B cell (primary cell): ENCODE measurements around the gene RAB11B. TPM values are rescaled to one million over a fixed set of nuclear protein-coding genes. Genes with fewer than 3 reads are reported as not detected.

Experiments used
- ATAC-seq: fragments of 200-7000 bp; cut with Tn5 transposase; one replicate; pipeline ENCODE4 v1.10.0; 2021; ENCODE audit warnings: low read depth, mild to moderate bottlenecking, moderate number of reproducible peaks, moderate library complexity
- CTCF ChIA-PET: fragments of 350-600 bp; sonication (Branson Sonifier 250); formaldehyde crosslinking; loops from one replicate; lab custom pipeline; 2021; ENCODE audit warnings: antibody characterized with exemption, inconsistent platforms; lab: Charles Lee
- POLR2A ChIA-PET: fragments of 350-600 bp; sonication (Branson Sonifier 250); formaldehyde crosslinking; loops from one replicate; lab custom pipeline; 2021; ENCODE audit warnings: antibody characterized with exemption; lab: Charles Lee
- DNase-seq: peaks from one replicate; pipeline ENCODE4 v3.0.0; 2013
- H2AFZ ChIP-seq: 2 replicates; pipeline ENCODE4 v1.6.1; 2012; ENCODE audit warnings: mild to moderate bottlenecking, low read depth, low read length; ENCODE audit not compliant: insufficient read depth, poor library complexity, severe bottlenecking
- H3K27ac ChIP-seq, 2 donors: 1 replicate in 1 of 2; 2 replicates in 1 of 2; pipeline ENCODE4 v1.5.1; 2012 to 2013; ENCODE audit warnings: low read length in 2 of 2, mild to moderate bottlenecking in 2 of 2, moderate library complexity in 1 of 2
- H3K27me3 ChIP-seq, 4 experiments: fragments of 200-600 bp in 1 of 4; sonication (generic) in 1 of 4; replicated peaks in 1 of 4; 1 replicate in 2 of 4; 2 replicates in 2 of 4; pipeline versions ENCODE4 v1.6.1 to v1.7.0; 2013 to 2016; ENCODE audit warnings: low read length in 3 of 4, mild to moderate bottlenecking in 2 of 4, mixed read lengths in 1 of 4, moderate library complexity in 1 of 4; ENCODE audit not compliant: insufficient read depth in 4 of 4, control insufficient read depth in 3 of 4; ENCODE audit errors: control extremely low read depth in 1 of 4
- H3K36me3 ChIP-seq, 2 experiments: replicated peaks in 1 of 2; 1 replicate in 1 of 2; 2 replicates in 1 of 2; pipeline versions ENCODE4 v1.6.1 to v1.7.1; 2013; ENCODE audit warnings: low read length in 1 of 2; ENCODE audit not compliant: insufficient read depth in 2 of 2, control insufficient read depth in 1 of 2; ENCODE audit errors: control extremely low read depth in 1 of 2, extremely low read depth in 1 of 2
- H3K4me1 ChIP-seq, 2 donors: fragments of 200-600 bp in 1 of 2; sonication (generic) in 1 of 2; 1 replicate in 1 of 2; 2 replicates in 1 of 2; pipeline versions ENCODE4 v1.5.1 to v1.6.1; 2013 to 2017; ENCODE audit warnings: low read length in 2 of 2; ENCODE audit not compliant: control insufficient read depth in 2 of 2, insufficient read depth in 2 of 2
- H3K4me2 ChIP-seq: replicated peaks from 2 replicates; pipeline ENCODE3; 2012; ENCODE audit warnings: mild to moderate bottlenecking, low read depth, low read length; ENCODE audit not compliant: poor library complexity, severe bottlenecking
- H3K4me3 ChIP-seq, 5 experiments: fragments of 200-600 bp in 1 of 5; sonication (generic) in 1 of 5; 1 replicate in 3 of 5; 2 replicates in 2 of 5; pipeline versions ENCODE4 v1.5.1 to v1.7.0; 2011 to 2016; ENCODE audit warnings: low read length in 4 of 5, mild to moderate bottlenecking in 4 of 5, low read depth in 2 of 5, control low read depth in 1 of 5, moderate library complexity in 1 of 5; ENCODE audit not compliant: insufficient read depth in 1 of 5; ENCODE audit errors: control extremely low read depth in 1 of 5, extremely low read depth in 1 of 5
- H3K79me2 ChIP-seq: fragments of 200-600 bp; sonication (generic); one replicate; pipeline ENCODE4 v1.6.0; 2016; ENCODE audit warnings: low read length; ENCODE audit not compliant: control insufficient read depth, insufficient read depth
- H3K9ac ChIP-seq: fragments of 200-600 bp; sonication (generic); 2 replicates; pipeline ENCODE4 v1.6.1; 2017; ENCODE audit warnings: mild to moderate bottlenecking, low read length, moderate library complexity
- H3K9me3 ChIP-seq, 3 donors: one replicate each; pipeline versions ENCODE4 v1.6.1 to v1.7.1; 2013; ENCODE audit warnings: low read length in 2 of 3; ENCODE audit not compliant: control insufficient read depth in 2 of 3, insufficient read depth in 1 of 3; ENCODE audit errors: control extremely low read depth in 1 of 3
- H4K20me1 ChIP-seq: 2 replicates; pipeline ENCODE4 v1.6.0; 2012; ENCODE audit warnings: mild to moderate bottlenecking, low read length; ENCODE audit not compliant: insufficient read depth, control insufficient read depth, poor library complexity, severe bottlenecking
- H3K27ac Mint-ChIP-seq: one replicate; pipeline ENCODE4 v1.8.0; 2021; ENCODE audit warnings: mixed read lengths
- H3K27me3 Mint-ChIP-seq: one replicate; pipeline ENCODE4 v1.8.0; 2021; ENCODE audit warnings: mixed read lengths
- H3K4me1 Mint-ChIP-seq: one replicate; pipeline ENCODE4 v1.8.0; 2021; ENCODE audit warnings: mixed read lengths
- H3K4me3 Mint-ChIP-seq: one replicate; pipeline ENCODE4 v1.8.0; 2021; ENCODE audit warnings: mixed read lengths
- H3K9me3 Mint-ChIP-seq: one replicate; pipeline ENCODE4 v1.8.0; 2022; ENCODE audit warnings: mixed read lengths; ENCODE audit not compliant: insufficient read depth
- EZH2 ChIP-seq: IDR thresholded peaks from 2 replicates; pipeline ENCODE4 v1.6.1; 2012; ENCODE audit warnings: borderline replicate concordance, low read depth, mild to moderate bottlenecking, moderate library complexity, low read length; ENCODE audit not compliant: insufficient read depth, poor library complexity, severe bottlenecking
- WGBS: methylation state at CpG from one replicate; pipeline ENCODE4 v1.1.5; 2013; ENCODE audit warnings: missing lambda C conversion rate; ENCODE audit not compliant: insufficient coverage; 5-methylcytosine and 5-hydroxymethylcytosine counted together
- intact Hi-C: fragments of 100-400 bp; cut with micrococcal nuclease; formaldehyde crosslinking; loops from one replicate; pipeline ENCODE4 v1.10.0; 2022
- polyA plus RNA-seq: library from polyadenylated mRNA; depleted of rRNA; stranded (reverse); fragments of >200 nt; gene quantifications from 2 replicates; pipeline ENCODE4 v1.2.3, GENCODE V29; 2012
- total RNA-seq, 2 donors: library from RNA; stranded (reverse); fragments of 120-200 nt in 1 of 2; gene quantifications; 1 replicate in 1 of 2; 2 replicates in 1 of 2; pipeline versions ENCODE4 v1.2.3 to v1.2.4, GENCODE V29; 2013 to 2022
- TF ChIP-seq, protein P1 (sequence below): fragments of 200-600 bp; IDR thresholded peaks from one replicate; pipeline ENCODE4 v1.8.0; 2022; ENCODE audit warnings: antibody characterized with exemption, mild to moderate bottlenecking

Gene RAB11B
- total and polyA plus RNA-seq, 2 donors (not counting 1 experiment from before 2014, with no cell fraction given): 130 to 165 TPM

DNA sequence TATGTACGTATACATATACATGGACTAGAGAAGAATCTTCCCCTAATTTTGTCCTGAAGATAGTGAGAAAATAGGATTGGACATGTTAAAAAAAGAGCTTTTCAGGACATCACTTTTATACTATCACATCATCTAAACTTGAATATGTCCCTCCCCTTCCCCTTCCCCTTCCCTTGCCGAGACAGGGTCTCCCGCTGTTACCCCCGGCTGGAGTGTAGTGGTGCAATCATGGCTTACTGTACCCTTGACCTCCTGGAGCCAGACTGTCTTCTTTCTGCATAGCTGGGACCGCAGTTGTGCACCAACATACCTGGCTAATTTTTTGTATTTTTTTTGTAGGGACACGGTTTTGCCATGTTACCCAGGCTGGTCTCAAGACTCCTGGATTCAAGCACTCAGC lies 61.2 kb downstream of the RAB11B start:
- H3K4me3 Mint-ChIP-seq: peak overlapping the region; percentile 30
- no peak overlapping the region for H3K27ac Mint-ChIP-seq
- DNase-seq (no peak), ATAC-seq (no peak)
- POLR2A ChIA-PET: no interaction called here
- H2AFZ ChIP-seq: no peak overlapping the region
- TF ChIP-seq EZH2: no peak
- TF ChIP-seq, protein P1, sequence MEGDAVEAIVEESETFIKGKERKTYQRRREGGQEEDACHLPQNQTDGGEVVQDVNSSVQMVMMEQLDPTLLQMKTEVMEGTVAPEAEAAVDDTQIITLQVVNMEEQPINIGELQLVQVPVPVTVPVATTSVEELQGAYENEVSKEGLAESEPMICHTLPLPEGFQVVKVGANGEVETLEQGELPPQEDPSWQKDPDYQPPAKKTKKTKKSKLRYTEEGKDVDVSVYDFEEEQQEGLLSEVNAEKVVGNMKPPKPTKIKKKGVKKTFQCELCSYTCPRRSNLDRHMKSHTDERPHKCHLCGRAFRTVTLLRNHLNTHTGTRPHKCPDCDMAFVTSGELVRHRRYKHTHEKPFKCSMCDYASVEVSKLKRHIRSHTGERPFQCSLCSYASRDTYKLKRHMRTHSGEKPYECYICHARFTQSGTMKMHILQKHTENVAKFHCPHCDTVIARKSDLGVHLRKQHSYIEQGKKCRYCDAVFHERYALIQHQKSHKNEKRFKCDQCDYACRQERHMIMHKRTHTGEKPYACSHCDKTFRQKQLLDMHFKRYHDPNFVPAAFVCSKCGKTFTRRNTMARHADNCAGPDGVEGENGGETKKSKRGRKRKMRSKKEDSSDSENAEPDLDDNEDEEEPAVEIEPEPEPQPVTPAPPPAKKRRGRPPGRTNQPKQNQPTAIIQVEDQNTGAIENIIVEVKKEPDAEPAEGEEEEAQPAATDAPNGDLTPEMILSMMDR: no peak
- no peaks in the 10 kb centered on the region for H3K27me3 ChIP-seq
- intact Hi-C loops: no loop called here
- H3K36me3 ChIP-seq: peaks cover 2 to 70% of the 10 kb centered on the region in 2 experiments
- H3K4me1 Mint-ChIP-seq: peaks cover 78% of the 10 kb centered on the region
- no peak overlapping the region for H3K27ac ChIP-seq
- WGBS: 100% methylated on average over 1 of the region's 6 CpGs
- peaks cover 99% of the 10 kb centered on the region for H3K79me2 ChIP-seq
- H3K4me1 ChIP-seq: peaks cover 62 to 77% of the 10 kb centered on the region in 2 donors
- H3K9me3 ChIP-seq: no peaks in the 10 kb centered on the region
- no peak overlapping the region for H3K4me2 ChIP-seq
- H4K20me1 ChIP-seq: peaks cover 98% of the 10 kb centered on the region
- no peaks in the 10 kb centered on the region for H3K27me3 Mint-ChIP-seq
- CTCF ChIA-PET: interaction anchor here (1.6 kb wide), 1 partner anchor 128 kb away, joined by 5 read pairs; no protein-coding TSS in a partner anchor
- H3K9ac ChIP-seq: no peak overlapping the region
- no peaks in the 10 kb centered on the region for H3K9me3 Mint-ChIP-seq
- H3K4me3 ChIP-seq: no peak overlapping the region

DNA sequence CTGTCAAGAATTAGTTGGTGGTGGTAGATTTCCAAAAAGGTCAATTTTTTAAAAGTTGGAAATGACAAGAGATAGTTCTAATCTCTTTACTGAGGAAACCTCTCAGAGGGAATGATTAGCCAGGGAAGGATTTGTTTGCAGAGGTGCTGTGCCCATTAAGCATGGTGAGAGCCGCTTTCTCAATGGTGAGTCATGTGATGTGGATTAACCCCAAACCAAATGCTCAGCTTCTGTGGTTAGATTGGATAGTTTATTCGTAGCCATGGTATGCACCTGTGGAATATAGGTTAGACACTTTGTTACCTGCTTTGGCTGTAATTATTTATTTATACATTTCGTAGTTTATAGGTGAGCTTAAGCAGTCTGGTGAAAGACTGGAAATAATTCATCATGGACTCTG lies 61.7 kb downstream of the RAB11B start:
- no peaks in the 10 kb centered on the region for H3K9me3 Mint-ChIP-seq

More for the DNA sequence above, 61.7 kb downstream of the RAB11B start:
- Mint-ChIP-seq H3K4me3 (peak overlapping the region; percentile 30), H3K27ac (peak overlapping the region; percentile 44), H3K27me3 (no peaks in the 10 kb centered on the region), H3K4me1 (peaks cover 79% of the 10 kb centered on the region)
- intact Hi-C loops: no loop called here
- 100% methylated on average over 1 of the region's 3 CpGs for WGBS
- Histone ChIP-seq H3K27ac (no peak overlapping the region), H3K9me3 (no peaks in the 10 kb centered on the region), H3K79me2 (peaks cover 99% of the 10 kb centered on the region), H3K4me2 (peak overlapping the region; percentile 10), H2AFZ (no peak overlapping the region), H3K36me3 (peaks cover 4 to 70% of the 10 kb centered on the region in 2 experiments), H3K27me3 (no peaks in the 10 kb centered on the region), H4K20me1 (peaks cover 98% of the 10 kb centered on the region), H3K4me1 (peaks cover 57 to 72% of the 10 kb centered on the region in 2 donors), H3K4me3 (no peak overlapping the region), H3K9ac (no peak overlapping the region)
- TF ChIP-seq, protein P1: no peak
- TF ChIP-seq EZH2: no peak
- DNase-seq: no peak
- ChIA-PET POLR2A (no interaction called here), CTCF (interaction anchor here (1.6 kb wide), 2 partner anchors 16 to 127 kb away, joined by 3 to 5 read pairs; no protein-coding TSS in a partner anchor)
- ATAC-seq: no peak
